ENCODE data around the gene NFAT5. TPM values are rescaled to one million over a fixed set of nuclear protein-coding genes. Genes with fewer than 3 reads are reported as not detected.
"Not testable (repeated sequence)": the region's sequence is repeated elsewhere in the genome, so short reads cannot be mapped to it uniquely, and the experiment has no call there.

The NFAT5 gene
- total RNA-seq, 1 donor from 2014 or later = 25.6 TPM

DNA sequence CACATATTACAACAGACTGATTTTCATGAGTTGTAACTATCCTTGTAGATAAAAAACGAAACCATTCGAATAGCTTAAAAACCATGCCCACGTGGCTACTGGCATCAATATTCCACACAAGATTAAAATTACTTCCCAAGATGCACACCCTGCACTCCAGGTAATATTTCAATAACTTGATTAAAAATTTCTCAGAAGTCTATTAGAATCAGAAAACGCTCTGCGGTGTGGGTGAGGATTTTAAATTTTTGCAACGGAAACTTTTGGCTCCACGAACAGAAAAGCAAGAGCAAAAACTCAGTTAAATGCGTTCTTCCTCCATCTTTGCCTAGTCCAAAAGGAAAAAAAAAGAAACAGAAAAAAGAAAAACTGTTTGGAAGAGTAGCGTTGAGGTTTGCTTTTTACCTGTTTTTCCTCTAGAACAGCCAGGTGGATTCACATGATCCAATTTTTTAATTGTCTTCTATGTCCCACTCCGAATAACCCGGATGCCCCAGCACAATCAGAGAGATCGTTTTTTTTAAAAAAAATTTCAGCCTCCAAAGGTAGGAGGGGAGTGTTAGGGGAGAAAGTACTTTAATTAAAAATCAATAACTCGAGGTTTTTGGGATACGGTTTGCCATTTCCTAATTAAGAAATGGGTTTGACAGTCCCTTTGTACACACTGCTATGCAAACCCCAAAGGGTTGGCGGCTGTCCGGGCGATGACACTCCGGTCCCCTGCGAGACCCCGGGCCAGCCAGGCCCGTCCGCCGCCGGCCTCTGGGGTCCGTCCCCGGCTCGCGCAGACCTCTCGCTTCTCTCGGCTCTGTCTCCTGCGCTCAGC is 708 bp upstream of the NFAT5 start:
- H3K9me3 Mint-ChIP-seq = no peaks in the 10 kb centered on the region
- TF ChIP-seq, protein P1, sequence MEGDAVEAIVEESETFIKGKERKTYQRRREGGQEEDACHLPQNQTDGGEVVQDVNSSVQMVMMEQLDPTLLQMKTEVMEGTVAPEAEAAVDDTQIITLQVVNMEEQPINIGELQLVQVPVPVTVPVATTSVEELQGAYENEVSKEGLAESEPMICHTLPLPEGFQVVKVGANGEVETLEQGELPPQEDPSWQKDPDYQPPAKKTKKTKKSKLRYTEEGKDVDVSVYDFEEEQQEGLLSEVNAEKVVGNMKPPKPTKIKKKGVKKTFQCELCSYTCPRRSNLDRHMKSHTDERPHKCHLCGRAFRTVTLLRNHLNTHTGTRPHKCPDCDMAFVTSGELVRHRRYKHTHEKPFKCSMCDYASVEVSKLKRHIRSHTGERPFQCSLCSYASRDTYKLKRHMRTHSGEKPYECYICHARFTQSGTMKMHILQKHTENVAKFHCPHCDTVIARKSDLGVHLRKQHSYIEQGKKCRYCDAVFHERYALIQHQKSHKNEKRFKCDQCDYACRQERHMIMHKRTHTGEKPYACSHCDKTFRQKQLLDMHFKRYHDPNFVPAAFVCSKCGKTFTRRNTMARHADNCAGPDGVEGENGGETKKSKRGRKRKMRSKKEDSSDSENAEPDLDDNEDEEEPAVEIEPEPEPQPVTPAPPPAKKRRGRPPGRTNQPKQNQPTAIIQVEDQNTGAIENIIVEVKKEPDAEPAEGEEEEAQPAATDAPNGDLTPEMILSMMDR (conservative IDR thresholded peaks at IDR 0.05) = no peak
- peak overlapping the region; percentile 90 for H3K4me3 Mint-ChIP-seq
- peak overlapping the region; percentile 92 for H3K27ac Mint-ChIP-seq (ENCODE audit: unreplicated experiment)
- H3K4me1 Mint-ChIP-seq = peaks cover 35% of the 10 kb centered on the region
- H3K36me3 Mint-ChIP-seq (ENCODE audit: low read depth) = no peaks in the 10 kb centered on the region
- no peak for DNase-seq (ENCODE audit: low read depth, low spot score)
- H3K27me3 Mint-ChIP-seq (ENCODE audit: low read depth) = no peaks in the 10 kb centered on the region

DNA sequence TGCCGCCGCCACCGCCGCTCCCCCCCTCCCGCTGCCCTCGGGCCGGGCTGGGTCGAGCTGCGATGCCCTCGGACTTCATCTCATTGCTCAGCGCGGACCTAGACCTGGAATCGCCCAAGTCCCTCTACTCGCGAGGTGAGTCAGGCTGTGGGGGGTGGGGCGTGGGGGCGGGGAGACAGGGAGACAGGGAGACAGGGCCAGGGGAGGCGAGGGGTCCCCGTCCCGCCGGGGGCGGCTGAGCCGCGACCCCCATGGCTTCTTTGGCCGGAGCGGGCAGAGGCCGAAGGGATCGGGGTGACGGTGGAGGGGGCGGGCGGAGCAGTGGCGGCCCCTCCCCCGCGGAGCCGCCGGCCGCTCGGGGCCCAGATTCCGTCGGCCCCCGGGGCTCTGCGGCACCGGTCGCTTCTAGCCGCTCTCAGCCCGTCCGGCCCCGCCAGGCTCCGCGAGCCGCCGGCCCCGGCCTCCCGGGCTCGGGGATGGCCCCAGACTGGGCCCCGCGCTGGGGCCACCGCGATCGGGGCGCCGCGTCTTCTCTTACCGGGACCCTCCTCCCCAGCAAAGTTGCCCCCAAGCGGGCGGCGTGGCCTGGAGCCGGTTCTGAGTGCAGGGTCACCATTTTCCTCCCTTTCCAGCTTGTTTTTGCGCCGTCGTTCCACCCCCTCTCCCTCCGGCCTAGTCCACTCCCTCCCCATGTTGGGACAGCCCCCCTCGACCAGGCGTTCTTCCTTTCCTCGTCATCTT is 644 bp downstream of the NFAT5 start:
- H3K27ac Mint-ChIP-seq (ENCODE audit: unreplicated experiment) = peak overlapping the region; percentile 97
- DNase-seq (ENCODE audit: low read depth, low spot score) = peak; percentile 24
- H3K27me3 Mint-ChIP-seq (ENCODE audit: low read depth) = no peaks in the 10 kb centered on the region
- H3K9me3 Mint-ChIP-seq = no peaks in the 10 kb centered on the region
- H3K4me3 Mint-ChIP-seq = peak overlapping the region; percentile 99
- TF ChIP-seq, protein P1 (conservative IDR thresholded peaks at IDR 0.05) = no peak
- peaks cover 35% of the 10 kb centered on the region for H3K4me1 Mint-ChIP-seq
- H3K36me3 Mint-ChIP-seq (ENCODE audit: low read depth) = no peaks in the 10 kb centered on the region

DNA sequence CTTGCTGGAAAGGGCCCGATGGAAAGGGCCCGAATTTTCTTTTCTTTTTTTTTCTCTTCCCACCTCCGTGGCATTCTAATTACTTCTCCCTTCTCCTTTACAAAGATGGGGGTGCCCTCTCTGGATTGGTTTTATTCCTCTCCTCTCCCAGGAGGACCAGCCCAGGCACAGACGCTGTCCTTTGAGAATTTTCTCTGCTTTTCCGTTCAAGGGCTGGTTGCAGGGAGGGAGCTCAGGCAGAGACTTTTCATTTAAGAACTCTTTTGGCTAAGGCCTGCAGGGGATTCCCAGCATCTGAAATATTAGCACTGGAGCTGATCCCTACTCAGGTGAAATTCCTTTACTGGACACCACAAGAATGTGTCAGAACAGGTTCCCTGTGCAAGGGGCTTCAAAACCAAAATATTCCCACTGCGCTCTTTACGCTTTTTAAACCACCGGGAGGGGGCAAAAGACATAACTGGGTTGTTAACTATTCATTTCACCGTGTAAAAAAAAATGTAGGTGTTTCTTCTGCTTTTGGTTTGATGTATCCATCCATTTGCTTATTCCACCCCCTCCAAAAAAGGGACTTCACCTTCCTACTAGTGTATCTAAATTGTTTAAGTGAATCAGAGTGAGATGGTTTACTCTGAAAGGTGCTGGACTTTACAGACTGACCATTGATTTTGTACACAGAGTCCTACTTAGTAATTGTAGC is 1.4 kb downstream of the NFAT5 start:
- Mint-ChIP-seq H3K27me3 (ENCODE audit: low read depth) (no peaks in the 10 kb centered on the region), H3K4me1 (peaks cover 35% of the 10 kb centered on the region), H3K36me3 (ENCODE audit: low read depth) (no peaks in the 10 kb centered on the region), H3K4me3 (peak overlapping the region; percentile 99), H3K9me3 (no peaks in the 10 kb centered on the region), H3K27ac (ENCODE audit: unreplicated experiment) (peak overlapping the region; percentile 97)
- DNase-seq (ENCODE audit: low read depth, low spot score) = no peak
- TF ChIP-seq, protein P1 (conservative IDR thresholded peaks at IDR 0.05) = peak; percentile 53

DNA sequence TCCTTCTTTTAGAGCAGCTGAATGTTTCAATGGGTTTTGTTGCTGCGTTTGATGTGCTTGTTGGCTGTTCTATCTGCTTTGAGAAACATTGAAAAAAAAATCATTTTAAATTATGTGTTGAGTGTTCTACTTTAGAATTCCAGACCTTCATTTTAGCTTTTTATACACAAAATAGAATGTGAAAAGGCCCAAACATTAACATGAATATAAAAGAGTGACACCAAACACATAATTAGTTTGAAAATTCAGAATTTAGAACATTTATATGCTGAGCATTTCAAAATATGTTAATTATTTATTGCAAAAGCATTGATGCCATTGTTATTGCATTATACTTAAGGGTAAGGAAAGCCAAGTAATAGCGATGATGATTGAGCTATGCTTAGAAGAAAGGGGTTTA is 2.9 kb downstream of the NFAT5 start:
- peaks cover 30% of the 10 kb centered on the region for H3K4me1 Mint-ChIP-seq
- H3K27ac Mint-ChIP-seq (ENCODE audit: unreplicated experiment) = no peak overlapping the region
- TF ChIP-seq, protein P1 (conservative IDR thresholded peaks at IDR 0.05) = no peak
- DNase-seq (ENCODE audit: low read depth, low spot score) = no peak
- H3K36me3 Mint-ChIP-seq (ENCODE audit: low read depth) = no peaks in the 10 kb centered on the region
- H3K27me3 Mint-ChIP-seq (ENCODE audit: low read depth) = no peaks in the 10 kb centered on the region
- no peaks in the 10 kb centered on the region for H3K9me3 Mint-ChIP-seq
- peak overlapping the region; percentile 72 for H3K4me3 Mint-ChIP-seq

DNA sequence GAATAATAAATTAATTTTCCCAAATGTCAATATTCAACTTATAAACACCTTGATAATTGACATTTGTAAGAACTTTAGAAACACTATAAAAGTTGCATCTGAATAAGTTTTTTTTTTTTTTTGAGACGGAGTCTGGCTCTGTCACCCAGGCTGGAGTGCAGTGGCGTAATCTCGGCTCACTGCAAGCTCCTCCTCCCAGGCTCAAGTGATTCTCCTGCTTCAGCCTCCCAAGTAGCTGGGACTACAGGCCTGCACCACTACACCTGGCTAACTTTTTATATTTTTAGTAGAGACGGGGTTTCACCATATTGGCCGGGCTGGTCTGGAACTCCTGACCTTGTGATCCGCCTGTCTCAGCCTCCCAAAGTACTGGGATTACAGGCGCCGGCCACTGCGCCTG is 13.0 kb downstream of the NFAT5 start:
- not testable (repeated sequence) for H3K36me3 Mint-ChIP-seq (ENCODE audit: low read depth); H3K4me1 Mint-ChIP-seq; H3K4me3 Mint-ChIP-seq; H3K9me3 Mint-ChIP-seq; H3K27ac Mint-ChIP-seq (ENCODE audit: unreplicated experiment); H3K27me3 Mint-ChIP-seq (ENCODE audit: low read depth); DNase-seq (ENCODE audit: low read depth, low spot score)
